Measurements from ENCODE around the gene AFAP1L1. TPM values are rescaled to one million over a fixed set of nuclear protein-coding genes. Genes with fewer than 3 reads are reported as not detected.

Gene AFAP1L1
- total RNA-seq, 1 experiment from 2014 or later = 15.2 TPM

GRCh38 chr5:149277801-149278200 lies 6.1 kb downstream of the AFAP1L1 start:
- DNase-seq (ENCODE audit: low read depth, low spot score) = no peak
- H3K36me3 ChIP-seq (ENCODE audit: control insufficient read depth, insufficient read depth, low read length) = no peaks in the 10 kb centered on the region
- H3K4me1 ChIP-seq (ENCODE audit: control insufficient read depth, insufficient read depth, low read length) = peaks cover 6% of the 10 kb centered on the region; the same call in 1 of the 2 replicates
- ChIA-PET POLR2A (no interaction called here), CTCF (no interaction called here)
- H3K4me3 ChIP-seq (ENCODE audit: low read depth in 2 of 2, low read length in 2 of 2) = no peak overlapping the region
- no peak for TF ChIP-seq TCF7L2 (IDR thresholded peaks at IDR 0.05; ENCODE audit: low read depth, low read length)
- no peak for TF ChIP-seq CTCF (IDR thresholded peaks at IDR 0.05)
- no peak for TF ChIP-seq POLR2AphosphoS5 (IDR thresholded peaks at IDR 0.05; ENCODE audit: low read depth, low read length)
- no peak for TF ChIP-seq SIN3A (IDR thresholded peaks at IDR 0.05; ENCODE audit: borderline replicate concordance, insufficient read depth, low read depth, low read length)
- no peak for TF ChIP-seq REST (IDR thresholded peaks at IDR 0.05; ENCODE audit: insufficient read depth in 1 of 2, low read depth in 2 of 2, low read length in 1 of 2)
- no peaks in the 10 kb centered on the region for H3K27me3 ChIP-seq (ENCODE audit: control insufficient read depth, insufficient read depth, low read length)
- H3K27ac ChIP-seq (ENCODE audit: low read length) = no peak overlapping the region
- intact Hi-C loops (cut with micrococcal nuclease; ENCODE audit: unreplicated experiment) (no loop called here), in situ Hi-C loops (cut with HindIII; ENCODE audit: low pct_unique_long_range_greater_than_20kb, low sequenced_read_pairs) (no loop called here)
- no peak for ATAC-seq
- no peaks in the 10 kb centered on the region for H3K9me3 ChIP-seq (ENCODE audit: control insufficient read depth, insufficient read depth, low read depth, low read length)
- no TSS peak for BruUV-seq (replicated peaks)

GRCh38 chr5:149278451-149279210 lies 7.0 kb downstream of the AFAP1L1 start:
- CTCF ChIA-PET = no interaction called here
- no peaks in the 10 kb centered on the region for H3K9me3 ChIP-seq (ENCODE audit: control insufficient read depth, insufficient read depth, low read depth, low read length)

More at GRCh38 chr5:149278451-149279210, 7.0 kb downstream of the AFAP1L1 start:
- no TSS peak for BruUV-seq (replicated peaks)
- DNase-seq (ENCODE audit: low read depth, low spot score) (no peak), ATAC-seq (no peak)
- Histone ChIP-seq H3K4me1 (ENCODE audit: control insufficient read depth, insufficient read depth, low read length) (no peaks in the 10 kb centered on the region), H3K36me3 (ENCODE audit: control insufficient read depth, insufficient read depth, low read length) (no peaks in the 10 kb centered on the region), H3K27me3 (ENCODE audit: control insufficient read depth, insufficient read depth, low read length) (no peaks in the 10 kb centered on the region), H3K4me3 (ENCODE audit: low read depth in 2 of 2, low read length in 2 of 2) (no peak overlapping the region), H3K27ac (ENCODE audit: low read length) (no peak overlapping the region)
- intact Hi-C loops (cut with micrococcal nuclease; ENCODE audit: unreplicated experiment) (no loop called here), in situ Hi-C loops (cut with HindIII; ENCODE audit: low pct_unique_long_range_greater_than_20kb, low sequenced_read_pairs) (no loop called here)
- POLR2A ChIA-PET = no interaction called here
- TF ChIP-seq REST (IDR thresholded peaks at IDR 0.05; ENCODE audit: insufficient read depth in 1 of 2, low read depth in 2 of 2, low read length in 1 of 2) (no peak), SIN3A (IDR thresholded peaks at IDR 0.05; ENCODE audit: borderline replicate concordance, insufficient read depth, low read depth, low read length) (no peak), TCF7L2 (IDR thresholded peaks at IDR 0.05; ENCODE audit: low read depth, low read length) (no peak), CTCF (IDR thresholded peaks at IDR 0.05) (no peak), POLR2AphosphoS5 (IDR thresholded peaks at IDR 0.05; ENCODE audit: low read depth, low read length) (no peak)
